ENCODE measurements around the gene SEZ6L2. TPM values are rescaled to one million over a fixed set of nuclear protein-coding genes. Genes with fewer than 3 reads are reported as not detected.

The SEZ6L2 gene
- total and polyA plus RNA-seq, 2 of the 13 experiments (the other 11 are each of a cell fraction or from before 2014, with no cell fraction given): 14.9 to 16.9 TPM

DNA sequence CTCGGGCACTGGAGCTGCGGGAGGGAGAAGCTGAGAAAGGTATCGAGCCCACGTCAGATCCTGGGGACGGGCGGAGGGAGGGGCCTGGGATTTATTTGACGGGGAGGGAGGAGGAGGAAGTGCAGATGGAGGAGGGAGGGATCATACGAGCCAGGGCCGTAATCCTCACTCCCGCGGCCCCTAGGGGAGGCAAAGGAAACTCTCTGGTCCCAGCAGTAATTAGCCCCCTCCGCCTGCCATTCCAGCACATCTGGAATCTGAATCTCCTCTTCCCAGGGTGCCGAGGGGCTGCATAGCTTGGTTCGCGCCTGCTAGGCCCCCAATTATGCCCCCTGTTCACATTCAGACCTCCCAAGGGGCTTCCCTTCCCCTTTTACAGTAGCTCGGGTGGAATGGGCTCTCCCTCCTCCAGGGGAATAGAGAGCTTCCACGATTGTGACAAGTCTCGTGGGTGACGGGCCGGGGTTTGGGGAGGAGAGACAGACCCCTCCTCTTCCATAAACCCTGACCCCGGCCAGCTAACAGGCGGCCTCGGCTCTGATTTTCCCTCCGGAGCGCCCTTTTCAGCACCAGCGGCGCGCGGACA lies at the start of gene SEZ6L2 (continued):
- TF ChIP-seq ZHX1 (CRISPR knock-in tag; IDR thresholded peaks at IDR 0.05; ENCODE audit: low read depth) (no peak), ZSCAN22 (CRISPR knock-in tag; IDR thresholded peaks at IDR 0.05) (0 out of 2 replicates have a peak, but pooled peaks have one; percentile 22), SCMH1 (CRISPR knock-in tag; IDR thresholded peaks at IDR 0.05; ENCODE audit: borderline replicate concordance) (no peak), PITX1 (CRISPR knock-in tag; IDR thresholded peaks at IDR 0.05) (peak; percentile 82; the same call in 1 of the 2 replicates), ZNF367 (CRISPR knock-in tag; IDR thresholded peaks at IDR 0.05; ENCODE audit: borderline replicate concordance) (peak; percentile 89; the same call in 1 of the 2 replicates), BRCA1 (CRISPR knock-in tag; IDR thresholded peaks at IDR 0.05) (peak; percentile 99; the same call in 1 of the 2 replicates), ZNF292 (CRISPR knock-in tag; IDR thresholded peaks at IDR 0.05; ENCODE audit: borderline replicate concordance, low read depth) (no peak), EP300 (IDR thresholded peaks at IDR 0.05; ENCODE audit: low read depth in 2 of 2, low read length in 2 of 2) (no peak), EP300 (CRISPR knock-in tag; IDR thresholded peaks at IDR 0.05; ENCODE audit: borderline replicate concordance) (0 out of 2 replicates have a peak, but pooled peaks have one; percentile 30), SAFB2 (CRISPR knock-in tag; IDR thresholded peaks at IDR 0.05; ENCODE audit: borderline replicate concordance, low read depth) (no peak; the same call in 1 of the 2 replicates), ZFP41 (CRISPR knock-in tag; IDR thresholded peaks at IDR 0.05; ENCODE audit: borderline replicate concordance) (no peak), ZNF773 (CRISPR knock-in tag; IDR thresholded peaks at IDR 0.05; ENCODE audit: borderline replicate concordance) (0 out of 2 replicates have a peak, but pooled peaks have one; percentile 98), FOXA1 (IDR thresholded peaks at IDR 0.05) (no peak), FOXA1 (CRISPR knock-in tag; IDR thresholded peaks at IDR 0.05) (no peak)
- TF ChIP-seq, protein P1, sequence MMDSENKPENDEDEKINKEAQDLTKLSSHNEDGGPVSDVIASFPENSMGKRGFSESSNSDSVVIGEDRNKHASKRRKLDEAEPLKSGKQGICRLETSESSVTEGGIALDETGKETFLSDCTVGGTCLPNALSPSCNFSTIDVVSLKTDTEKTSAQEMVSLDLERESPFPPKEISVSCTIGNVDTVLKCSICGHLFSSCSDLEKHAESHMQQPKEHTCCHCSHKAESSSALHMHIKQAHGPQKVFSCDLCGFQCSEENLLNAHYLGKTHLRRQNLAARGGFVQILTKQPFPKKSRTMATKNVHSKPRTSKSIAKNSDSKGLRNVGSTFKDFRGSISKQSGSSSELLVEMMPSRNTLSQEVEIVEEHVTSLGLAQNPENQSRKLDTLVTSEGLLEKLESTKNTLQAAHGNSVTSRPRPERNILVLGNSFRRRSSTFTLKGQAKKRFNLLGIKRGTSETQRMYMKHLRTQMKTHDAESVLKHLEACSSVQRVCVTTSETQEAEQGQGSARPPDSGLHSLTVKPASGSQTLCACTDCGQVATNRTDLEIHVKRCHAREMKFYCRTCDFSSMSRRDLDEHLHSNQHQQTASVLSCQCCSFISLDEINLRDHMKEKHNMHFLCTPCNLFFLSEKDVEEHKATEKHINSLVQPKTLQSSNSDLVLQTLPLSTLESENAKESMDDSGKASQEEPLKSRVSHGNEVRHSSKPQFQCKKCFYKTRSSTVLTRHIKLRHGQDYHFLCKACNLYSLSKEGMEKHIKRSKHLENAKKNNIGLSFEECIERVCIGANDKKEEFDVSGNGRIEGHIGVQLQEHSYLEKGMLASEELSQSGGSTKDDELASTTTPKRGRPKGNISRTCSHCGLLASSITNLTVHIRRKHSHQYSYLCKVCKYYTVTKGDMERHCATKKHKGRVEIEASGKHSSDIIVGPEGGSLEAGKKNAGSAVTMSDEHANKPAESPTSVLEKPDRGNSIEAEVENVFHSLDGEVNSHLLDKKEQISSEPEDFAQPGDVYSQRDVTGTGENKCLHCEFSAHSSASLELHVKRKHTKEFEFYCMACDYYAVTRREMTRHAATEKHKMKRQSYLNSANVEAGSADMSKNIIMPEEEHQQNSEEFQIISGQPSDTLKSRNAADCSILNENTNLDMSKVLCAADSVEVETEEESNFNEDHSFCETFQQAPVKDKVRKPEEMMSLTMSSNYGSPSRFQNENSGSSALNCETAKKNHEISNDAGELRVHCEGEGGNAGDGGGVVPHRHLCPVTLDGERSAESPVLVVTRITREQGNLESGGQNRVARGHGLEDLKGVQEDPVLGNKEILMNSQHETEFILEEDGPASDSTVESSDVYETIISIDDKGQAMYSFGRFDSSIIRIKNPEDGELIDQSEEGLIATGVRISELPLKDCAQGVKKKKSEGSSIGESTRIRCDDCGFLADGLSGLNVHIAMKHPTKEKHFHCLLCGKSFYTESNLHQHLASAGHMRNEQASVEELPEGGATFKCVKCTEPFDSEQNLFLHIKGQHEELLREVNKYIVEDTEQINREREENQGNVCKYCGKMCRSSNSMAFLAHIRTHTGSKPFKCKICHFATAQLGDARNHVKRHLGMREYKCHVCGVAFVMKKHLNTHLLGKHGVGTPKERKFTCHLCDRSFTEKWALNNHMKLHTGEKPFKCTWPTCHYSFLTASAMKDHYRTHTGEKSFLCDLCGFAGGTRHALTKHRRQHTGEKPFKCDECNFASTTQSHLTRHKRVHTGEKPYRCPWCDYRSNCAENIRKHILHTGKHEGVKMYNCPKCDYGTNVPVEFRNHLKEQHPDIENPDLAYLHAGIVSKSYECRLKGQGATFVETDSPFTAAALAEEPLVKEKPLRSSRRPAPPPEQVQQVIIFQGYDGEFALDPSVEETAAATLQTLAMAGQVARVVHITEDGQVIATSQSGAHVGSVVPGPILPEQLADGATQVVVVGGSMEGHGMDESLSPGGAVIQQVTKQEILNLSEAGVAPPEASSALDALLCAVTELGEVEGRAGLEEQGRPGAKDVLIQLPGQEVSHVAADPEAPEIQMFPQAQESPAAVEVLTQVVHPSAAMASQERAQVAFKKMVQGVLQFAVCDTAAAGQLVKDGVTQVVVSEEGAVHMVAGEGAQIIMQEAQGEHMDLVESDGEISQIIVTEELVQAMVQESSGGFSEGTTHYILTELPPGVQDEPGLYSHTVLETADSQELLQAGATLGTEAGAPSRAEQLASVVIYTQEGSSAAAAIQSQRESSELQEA (CRISPR knock-in tag; IDR thresholded peaks at IDR 0.05; ENCODE audit: not compliant biosample characterization): peak; percentile 25
- TF ChIP-seq, protein P2, sequence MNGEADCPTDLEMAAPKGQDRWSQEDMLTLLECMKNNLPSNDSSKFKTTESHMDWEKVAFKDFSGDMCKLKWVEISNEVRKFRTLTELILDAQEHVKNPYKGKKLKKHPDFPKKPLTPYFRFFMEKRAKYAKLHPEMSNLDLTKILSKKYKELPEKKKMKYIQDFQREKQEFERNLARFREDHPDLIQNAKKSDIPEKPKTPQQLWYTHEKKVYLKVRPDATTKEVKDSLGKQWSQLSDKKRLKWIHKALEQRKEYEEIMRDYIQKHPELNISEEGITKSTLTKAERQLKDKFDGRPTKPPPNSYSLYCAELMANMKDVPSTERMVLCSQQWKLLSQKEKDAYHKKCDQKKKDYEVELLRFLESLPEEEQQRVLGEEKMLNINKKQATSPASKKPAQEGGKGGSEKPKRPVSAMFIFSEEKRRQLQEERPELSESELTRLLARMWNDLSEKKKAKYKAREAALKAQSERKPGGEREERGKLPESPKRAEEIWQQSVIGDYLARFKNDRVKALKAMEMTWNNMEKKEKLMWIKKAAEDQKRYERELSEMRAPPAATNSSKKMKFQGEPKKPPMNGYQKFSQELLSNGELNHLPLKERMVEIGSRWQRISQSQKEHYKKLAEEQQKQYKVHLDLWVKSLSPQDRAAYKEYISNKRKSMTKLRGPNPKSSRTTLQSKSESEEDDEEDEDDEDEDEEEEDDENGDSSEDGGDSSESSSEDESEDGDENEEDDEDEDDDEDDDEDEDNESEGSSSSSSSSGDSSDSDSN (CRISPR knock-in tag; IDR thresholded peaks at IDR 0.05): peak; percentile 15; the same call in 1 of the 2 replicates

Measured in HepG2 (cell line).